Kidney (tissue), 14 donors: ENCODE results near the gene DIP2A. TPM values are rescaled to one million over a fixed set of nuclear protein-coding genes. Genes with fewer than 3 reads are reported as not detected.

Experiments used
- DNase-seq, 5 donors: peaks; one replicate each; pipeline ENCODE4 v3.0.0-alpha.2; 2013 to 2020
- FAIRE-seq: peaks from 2 replicates; lab custom pipeline; 2012; peaks lifted over from hg19 to GRCh38; lab: Jason Lieb, UNC
- H3K27ac ChIP-seq, 2 donors: one replicate each; pipeline ENCODE4 v1.7.0; 2013; ENCODE audit warnings: low read depth in 2 of 2, low read length in 2 of 2, inconsistent platforms in 1 of 2
- H3K27me3 ChIP-seq: one replicate; pipeline ENCODE4 v1.7.1; 2013; ENCODE audit warnings: low read length, inconsistent platforms; ENCODE audit not compliant: control insufficient read depth, insufficient read depth
- H3K36me3 ChIP-seq, 3 donors: one replicate each; pipeline versions ENCODE4 v1.7.0 to v1.7.1; 2013; ENCODE audit warnings: low read length in 3 of 3, control low read depth in 1 of 3, inconsistent platforms in 1 of 3; ENCODE audit not compliant: insufficient read depth in 3 of 3, control insufficient read depth in 2 of 3
- H3K4me1 ChIP-seq, 3 donors: one replicate each; pipeline versions ENCODE4 v1.7.0 to v1.7.1; 2013; ENCODE audit warnings: low read length in 3 of 3, inconsistent platforms in 1 of 3, low read depth in 1 of 3; ENCODE audit not compliant: control insufficient read depth in 2 of 3, insufficient read depth in 2 of 3
- H3K4me3 ChIP-seq, 3 donors: one replicate each; pipeline versions ENCODE4 v1.7.0 to v1.8.1; 2013; ENCODE audit warnings: low read length in 3 of 3, control low read depth in 1 of 3, inconsistent platforms in 1 of 3
- H3K9ac ChIP-seq, 3 donors: one replicate each; pipeline versions ENCODE4 v1.7.0 to v1.7.1; 2013; ENCODE audit warnings: low read length in 3 of 3, control low read depth in 1 of 3, inconsistent platforms in 1 of 3
- H3K9me3 ChIP-seq, 3 donors: one replicate each; pipeline versions ENCODE4 v1.7.0 to v1.7.1; 2013; ENCODE audit warnings: low read length in 3 of 3, control low read depth in 1 of 3, inconsistent platforms in 1 of 3; ENCODE audit not compliant: control insufficient read depth in 2 of 3, insufficient read depth in 1 of 3
- intact Hi-C: fragments of 100-400 bp; cut with DNase I; formaldehyde crosslinking; loops from one replicate; pipeline ENCODE4 v1.11.1; 2022
- polyA plus RNA-seq: library from polyadenylated mRNA; stranded (reverse); fragments of 350-450 nt; fragmentation: Illumina TruSeq; extraction: RNeasy Lipid Tissue Mini Kit (QIAGEN cat#74804); gene quantifications from one replicate; pipeline ENCODE4 v1.2.3, GENCODE V29; 2014; ENCODE audit warnings: low read depth, low replicate concordance; ENCODE audit not compliant: insufficient read depth
- total RNA-seq: library from RNA; stranded (reverse); fragmentation: NEBNext Ultra II Directional; extraction: Animal tissue kit (Norgen Biotek cat#: 25700); gene quantifications from one replicate; pipeline ENCODE4 v1.2.1, GENCODE V29; 2021
- TF ChIP-seq, protein P1 (sequence below): IDR thresholded peaks from 3 replicates; pipeline ENCODE4 v1.5.1; 2012; ENCODE audit warnings: mild to moderate bottlenecking, moderate library complexity, borderline replicate concordance; ENCODE audit not compliant: insufficient read depth; ENCODE audit errors: extremely low read depth
- donor health status: control.
- donor health status: control.
- donor health status: control.
- donor health status: control.
- donor health status: control.
- donor health status: DM: yes; HTN: yes; CAD: no.
- donor health status: Normal renal cell carcinoma (clear cell type).

Gene DIP2A
- total and polyA plus RNA-seq, 2 donors from 2014 or later, result 8.7 to 36.5 TPM

DNA sequence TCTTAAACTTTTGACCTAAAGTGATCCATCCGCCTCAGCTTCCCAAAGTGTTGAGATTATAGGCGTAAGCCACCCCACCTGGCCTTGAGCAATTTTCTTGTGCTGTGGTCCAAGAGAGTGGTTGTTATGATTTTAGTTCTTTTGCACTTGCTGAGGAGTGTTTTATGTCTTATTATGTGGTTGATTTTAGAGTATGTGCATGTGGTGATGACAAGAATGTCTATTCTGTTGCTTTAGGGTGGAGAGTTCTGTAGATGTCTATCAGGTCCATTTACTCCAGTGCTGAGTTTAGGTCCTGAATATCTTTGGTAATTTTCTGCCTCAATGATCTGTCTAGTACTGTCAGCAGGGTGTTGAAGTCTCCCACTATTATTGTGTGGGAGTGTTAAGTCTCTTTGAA, 157.4 kb downstream of the DIP2A start:
- FAIRE-seq (no peak), DNase-seq (no peak)
- Histone ChIP-seq H3K9me3 (no peaks in the 10 kb centered on the region), H3K4me3 (no peak overlapping the region), H3K9ac (no peak overlapping the region), H3K27me3 (no peaks in the 10 kb centered on the region), H3K4me1 (no peaks in the 10 kb centered on the region), H3K36me3 (no peaks in the 10 kb centered on the region), H3K27ac (no peak overlapping the region)
- TF ChIP-seq, protein P1, sequence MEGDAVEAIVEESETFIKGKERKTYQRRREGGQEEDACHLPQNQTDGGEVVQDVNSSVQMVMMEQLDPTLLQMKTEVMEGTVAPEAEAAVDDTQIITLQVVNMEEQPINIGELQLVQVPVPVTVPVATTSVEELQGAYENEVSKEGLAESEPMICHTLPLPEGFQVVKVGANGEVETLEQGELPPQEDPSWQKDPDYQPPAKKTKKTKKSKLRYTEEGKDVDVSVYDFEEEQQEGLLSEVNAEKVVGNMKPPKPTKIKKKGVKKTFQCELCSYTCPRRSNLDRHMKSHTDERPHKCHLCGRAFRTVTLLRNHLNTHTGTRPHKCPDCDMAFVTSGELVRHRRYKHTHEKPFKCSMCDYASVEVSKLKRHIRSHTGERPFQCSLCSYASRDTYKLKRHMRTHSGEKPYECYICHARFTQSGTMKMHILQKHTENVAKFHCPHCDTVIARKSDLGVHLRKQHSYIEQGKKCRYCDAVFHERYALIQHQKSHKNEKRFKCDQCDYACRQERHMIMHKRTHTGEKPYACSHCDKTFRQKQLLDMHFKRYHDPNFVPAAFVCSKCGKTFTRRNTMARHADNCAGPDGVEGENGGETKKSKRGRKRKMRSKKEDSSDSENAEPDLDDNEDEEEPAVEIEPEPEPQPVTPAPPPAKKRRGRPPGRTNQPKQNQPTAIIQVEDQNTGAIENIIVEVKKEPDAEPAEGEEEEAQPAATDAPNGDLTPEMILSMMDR, result no peak
- intact Hi-C loops, result no loop called here

DNA sequence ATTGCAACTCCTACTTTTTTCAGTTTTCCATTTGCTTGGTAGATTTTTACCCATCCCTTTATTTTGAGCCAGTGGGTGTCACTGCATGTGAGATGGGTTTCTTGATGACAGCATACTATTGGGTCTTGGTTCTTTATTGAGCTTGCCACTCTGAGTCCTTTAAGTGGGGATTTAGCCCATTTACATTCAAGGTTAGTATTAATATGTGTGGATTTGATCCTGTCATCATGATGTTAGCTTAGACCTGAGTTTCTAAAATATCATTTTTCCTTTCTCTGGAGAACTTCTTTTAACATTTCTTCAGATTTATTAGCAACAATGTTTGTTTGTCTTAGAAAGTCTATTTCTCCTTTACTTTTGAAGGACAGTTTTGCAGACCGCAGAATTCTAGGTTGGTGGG, 158.0 kb downstream of the DIP2A start:
- H3K36me3 ChIP-seq, result no peaks in the 10 kb centered on the region
- H3K27ac ChIP-seq, result no peak overlapping the region
- intact Hi-C loops, result no loop called here
- no peak for FAIRE-seq
- H3K9ac ChIP-seq, result no peak overlapping the region
- no peaks in the 10 kb centered on the region for H3K9me3 ChIP-seq
- TF ChIP-seq, protein P1, result no peak
- no peak for DNase-seq
- H3K4me3 ChIP-seq, result no peak overlapping the region
- no peaks in the 10 kb centered on the region for H3K4me1 ChIP-seq
- H3K27me3 ChIP-seq, result no peaks in the 10 kb centered on the region

- H3K27ac ChIP-seq, result no peak overlapping the region
- no peaks in the 10 kb centered on the region for H3K4me1 ChIP-seq
- no peak overlapping the region for H3K9ac ChIP-seq
- no peaks in the 10 kb centered on the region for H3K36me3 ChIP-seq
- FAIRE-seq (no peak), DNase-seq (no peak)
- H3K4me3 ChIP-seq, result no peak overlapping the region
- no peaks in the 10 kb centered on the region for H3K9me3 ChIP-seq
- intact Hi-C loops, result no loop called here
- TF ChIP-seq, protein P1, result no peak
- H3K27me3 ChIP-seq, result no peaks in the 10 kb centered on the region
These were observed 158.8 kb downstream of the DIP2A start for GRCh38 chr21:46617267-46618051.
